HEK293 (cell line): ENCODE results near the gene SLC25A19.

Experiments used
- BCL11A ChIP-seq: fragments of 450-650 bp; formaldehyde crosslinking; IDR thresholded peaks from 2 replicates; pipeline ENCODE4 v1.5.1; 2016; ENCODE audit warnings: low read depth, missing biosample characterization, missing genetic modification characterization
- IKZF3 ChIP-seq: fragments of 450-650 bp; IDR thresholded peaks from 2 replicates; pipeline ENCODE4 v1.5.0; 2018; ENCODE audit warnings: missing biosample characterization, mild to moderate bottlenecking, missing genetic modification characterization, moderate library complexity
- SALL2 ChIP-seq: fragments of 450-650 bp; formaldehyde crosslinking; IDR thresholded peaks from 2 replicates; pipeline ENCODE4 v1.5.0; 2017; ENCODE audit warnings: missing biosample characterization, mild to moderate bottlenecking, missing genetic modification characterization, borderline replicate concordance
- WT1 ChIP-seq: fragments of 450-650 bp; formaldehyde crosslinking; IDR thresholded peaks from 2 replicates; pipeline ENCODE4 v1.5.1; 2016; ENCODE audit warnings: missing biosample characterization, missing genetic modification characterization
- ZBTB1 ChIP-seq: fragments of 450-650 bp; formaldehyde crosslinking; IDR thresholded peaks from 2 replicates; pipeline ENCODE4 v1.5.1; 2016; ENCODE audit warnings: missing biosample characterization, missing genetic modification characterization
- ZBTB20 ChIP-seq: fragments of 450-650 bp; formaldehyde crosslinking; IDR thresholded peaks from 2 replicates; pipeline ENCODE4 v1.5.1; 2016; ENCODE audit warnings: missing biosample characterization, missing genetic modification characterization
- ZEB2 ChIP-seq: fragments of 450-650 bp; formaldehyde crosslinking; IDR thresholded peaks from 2 replicates; pipeline ENCODE4 v1.5.1; 2016; ENCODE audit warnings: missing biosample characterization, missing genetic modification characterization
- ZNF155 ChIP-seq: fragments of 450-650 bp; formaldehyde crosslinking; IDR thresholded peaks from 2 replicates; pipeline ENCODE4 v1.5.1; 2016; ENCODE audit warnings: missing biosample characterization, missing genetic modification characterization
- ZNF266 ChIP-seq: fragments of 450-650 bp; formaldehyde crosslinking; IDR thresholded peaks from 2 replicates; pipeline ENCODE4 v1.5.1; 2016; ENCODE audit warnings: missing biosample characterization, missing genetic modification characterization, low read depth
- ZNF335 ChIP-seq: fragments of 450-650 bp; formaldehyde crosslinking; conservative IDR thresholded peaks from 2 replicates; pipeline ENCODE4 v1.5.1; 2016; ENCODE audit warnings: missing biosample characterization, missing genetic modification characterization
- ZNF354C ChIP-seq: fragments of 450-650 bp; formaldehyde crosslinking; IDR thresholded peaks from 2 replicates; pipeline ENCODE4 v1.5.1; 2016; ENCODE audit warnings: missing biosample characterization, missing genetic modification characterization, low read depth, borderline replicate concordance
- ZNF37A ChIP-seq: fragments of 450-650 bp; IDR thresholded peaks from 2 replicates; pipeline ENCODE4 v1.5.1; 2018; ENCODE audit warnings: missing biosample characterization, missing genetic modification characterization
- ZNF423 ChIP-seq: fragments of 450-650 bp; formaldehyde crosslinking; IDR thresholded peaks from 2 replicates; pipeline ENCODE4 v1.5.1; 2016; ENCODE audit warnings: missing biosample characterization, missing genetic modification characterization
- ZNF48 ChIP-seq: fragments of 450-650 bp; formaldehyde crosslinking; IDR thresholded peaks from 2 replicates; pipeline ENCODE4 v1.5.1; 2016; ENCODE audit warnings: missing biosample characterization, missing genetic modification characterization
- ZNF501 ChIP-seq: fragments of 450-650 bp; formaldehyde crosslinking; IDR thresholded peaks from 2 replicates; pipeline ENCODE4 v1.5.1; 2016; ENCODE audit warnings: missing biosample characterization, missing genetic modification characterization
- ZNF548 ChIP-seq: fragments of 450-650 bp; formaldehyde crosslinking; IDR thresholded peaks from 2 replicates; pipeline ENCODE4 v1.5.1; 2016; ENCODE audit warnings: missing biosample characterization, missing genetic modification characterization
- ZNF571 ChIP-seq: fragments of 450-650 bp; formaldehyde crosslinking; IDR thresholded peaks from 2 replicates; pipeline ENCODE4 v1.5.0; 2017; ENCODE audit warnings: missing biosample characterization, missing genetic modification characterization
- ZNF629 ChIP-seq: fragments of 450-650 bp; formaldehyde crosslinking; IDR thresholded peaks from 2 replicates; pipeline ENCODE4 v1.5.1; 2017; ENCODE audit warnings: missing biosample characterization, missing genetic modification characterization
- ZNF830 ChIP-seq: fragments of 450-650 bp; IDR thresholded peaks from 2 replicates; pipeline ENCODE4 v1.5.0; 2018; ENCODE audit warnings: missing biosample characterization, missing genetic modification characterization, low read depth, mild to moderate bottlenecking, moderate library complexity
- TF ChIP-seq, protein P1 (sequence below): fragments of 450-650 bp; formaldehyde crosslinking; IDR thresholded peaks from 2 replicates; pipeline ENCODE4 v1.5.1; 2016; ENCODE audit warnings: missing biosample characterization, missing genetic modification characterization
- TF ChIP-seq, protein P2 (sequence below): fragments of 450-650 bp; formaldehyde crosslinking; IDR thresholded peaks from 2 replicates; pipeline ENCODE4 v1.5.1; 2017; ENCODE audit warnings: missing biosample characterization, missing genetic modification characterization
- TF ChIP-seq, protein P3 (sequence below): sonication (generic); formaldehyde crosslinking; IDR thresholded peaks from 2 replicates; pipeline ENCODE4 v1.8.1; 2022; ENCODE audit warnings: mild to moderate bottlenecking, moderate library complexity, missing genetic modification reagents
- TF ChIP-seq, protein P4 (sequence below): fragments of 450-650 bp; formaldehyde crosslinking; IDR thresholded peaks from 2 replicates; pipeline ENCODE4 v1.5.1; 2016; ENCODE audit warnings: missing biosample characterization, missing genetic modification characterization, borderline replicate concordance
- TF ChIP-seq, protein P5 (sequence below): IDR thresholded peaks from 2 replicates; pipeline ENCODE4 v1.6.1; 2011; ENCODE audit warnings: mild to moderate bottlenecking, low read depth, low read length, borderline replicate concordance
- TF ChIP-seq, protein P6 (sequence below): fragments of 450-650 bp; formaldehyde crosslinking; IDR thresholded peaks from 2 replicates; pipeline ENCODE4 v1.5.1; 2016; ENCODE audit warnings: missing biosample characterization, missing genetic modification characterization

The SLC25A19 gene

DNA sequence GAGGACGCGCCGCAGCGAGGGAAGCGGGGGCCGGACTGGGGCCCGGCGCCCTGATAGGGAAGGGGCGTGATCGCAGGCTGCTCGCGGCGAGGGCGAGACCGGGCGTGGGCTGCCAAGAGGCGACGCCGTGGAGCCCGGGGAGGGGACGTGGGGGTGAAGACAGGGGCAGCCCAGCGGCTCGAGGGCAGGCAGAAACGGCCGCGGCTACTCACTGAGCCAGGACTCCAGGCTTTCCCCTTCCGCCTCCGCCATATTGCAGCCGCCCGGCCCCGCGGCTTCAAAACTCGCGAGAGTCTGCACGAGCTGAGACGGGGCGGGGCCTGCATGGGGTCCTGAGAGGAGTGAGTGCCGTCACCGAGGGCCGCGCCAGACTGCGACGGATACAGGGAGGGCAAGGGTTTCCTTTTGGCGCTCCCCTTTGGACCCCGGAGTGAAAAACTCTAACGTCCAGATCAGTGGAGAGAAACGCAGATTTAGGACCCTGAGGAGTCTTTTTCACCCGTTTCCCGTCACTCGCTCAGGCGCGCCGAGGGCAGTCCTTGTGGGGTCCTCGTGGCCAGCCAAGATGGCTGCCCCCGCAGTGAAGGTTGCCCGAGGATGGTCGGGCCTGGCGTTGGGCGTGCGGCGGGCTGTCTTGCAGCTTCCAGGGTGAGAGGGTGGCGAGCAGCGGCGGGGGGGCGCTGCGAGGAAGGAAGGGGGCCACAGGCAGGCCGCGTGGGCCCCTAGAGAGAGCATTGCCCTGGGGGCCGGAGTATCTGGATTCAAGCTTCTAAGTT is 27.7 kb downstream of the SLC25A19 start, which contains the start of the genes GGA3 and MRPS7 (continued):
- TF ChIP-seq, protein P1, sequence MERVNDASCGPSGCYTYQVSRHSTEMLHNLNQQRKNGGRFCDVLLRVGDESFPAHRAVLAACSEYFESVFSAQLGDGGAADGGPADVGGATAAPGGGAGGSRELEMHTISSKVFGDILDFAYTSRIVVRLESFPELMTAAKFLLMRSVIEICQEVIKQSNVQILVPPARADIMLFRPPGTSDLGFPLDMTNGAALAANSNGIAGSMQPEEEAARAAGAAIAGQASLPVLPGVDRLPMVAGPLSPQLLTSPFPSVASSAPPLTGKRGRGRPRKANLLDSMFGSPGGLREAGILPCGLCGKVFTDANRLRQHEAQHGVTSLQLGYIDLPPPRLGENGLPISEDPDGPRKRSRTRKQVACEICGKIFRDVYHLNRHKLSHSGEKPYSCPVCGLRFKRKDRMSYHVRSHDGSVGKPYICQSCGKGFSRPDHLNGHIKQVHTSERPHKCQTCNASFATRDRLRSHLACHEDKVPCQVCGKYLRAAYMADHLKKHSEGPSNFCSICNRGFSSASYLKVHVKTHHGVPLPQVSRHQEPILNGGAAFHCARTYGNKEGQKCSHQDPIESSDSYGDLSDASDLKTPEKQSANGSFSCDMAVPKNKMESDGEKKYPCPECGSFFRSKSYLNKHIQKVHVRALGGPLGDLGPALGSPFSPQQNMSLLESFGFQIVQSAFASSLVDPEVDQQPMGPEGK (tag by site-specific recombination), result peak; percentile 79
- TF ChIP-seq ZNF266 (tag by site-specific recombination) (no peak), WT1 (tag by site-specific recombination) (0 out of 2 replicates have a peak, but pooled peaks have one; percentile 42), ZBTB20 (tag by site-specific recombination) (peak; percentile 48; the same call in 1 of the 2 replicates), ZNF423 (tag by site-specific recombination) (no peak), ZNF501 (tag by site-specific recombination) (peak; percentile 65), ZNF629 (peak; percentile 85), ZNF155 (tag by site-specific recombination) (no peak), ZNF571 (tag by site-specific recombination) (no peak), ZNF335 (tag by site-specific recombination) (peak; percentile 100), ZNF354C (tag by site-specific recombination) (no peak), ZBTB1 (tag by site-specific recombination) (no peak), BCL11A (tag by site-specific recombination) (no peak), SALL2 (tag by site-specific recombination) (0 out of 2 replicates have a peak, but pooled peaks have one; percentile 64), ZNF830 (tag by site-specific recombination) (no peak), ZNF48 (tag by site-specific recombination) (no peak), ZNF37A (tag by site-specific recombination) (no peak), IKZF3 (tag by site-specific recombination) (no peak), ZEB2 (peak; percentile 90), ZNF548 (no peak)
- TF ChIP-seq, protein P2, sequence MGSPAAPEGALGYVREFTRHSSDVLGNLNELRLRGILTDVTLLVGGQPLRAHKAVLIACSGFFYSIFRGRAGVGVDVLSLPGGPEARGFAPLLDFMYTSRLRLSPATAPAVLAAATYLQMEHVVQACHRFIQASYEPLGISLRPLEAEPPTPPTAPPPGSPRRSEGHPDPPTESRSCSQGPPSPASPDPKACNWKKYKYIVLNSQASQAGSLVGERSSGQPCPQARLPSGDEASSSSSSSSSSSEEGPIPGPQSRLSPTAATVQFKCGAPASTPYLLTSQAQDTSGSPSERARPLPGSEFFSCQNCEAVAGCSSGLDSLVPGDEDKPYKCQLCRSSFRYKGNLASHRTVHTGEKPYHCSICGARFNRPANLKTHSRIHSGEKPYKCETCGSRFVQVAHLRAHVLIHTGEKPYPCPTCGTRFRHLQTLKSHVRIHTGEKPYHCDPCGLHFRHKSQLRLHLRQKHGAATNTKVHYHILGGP (tag by site-specific recombination), result no peak
- TF ChIP-seq, protein P3, sequence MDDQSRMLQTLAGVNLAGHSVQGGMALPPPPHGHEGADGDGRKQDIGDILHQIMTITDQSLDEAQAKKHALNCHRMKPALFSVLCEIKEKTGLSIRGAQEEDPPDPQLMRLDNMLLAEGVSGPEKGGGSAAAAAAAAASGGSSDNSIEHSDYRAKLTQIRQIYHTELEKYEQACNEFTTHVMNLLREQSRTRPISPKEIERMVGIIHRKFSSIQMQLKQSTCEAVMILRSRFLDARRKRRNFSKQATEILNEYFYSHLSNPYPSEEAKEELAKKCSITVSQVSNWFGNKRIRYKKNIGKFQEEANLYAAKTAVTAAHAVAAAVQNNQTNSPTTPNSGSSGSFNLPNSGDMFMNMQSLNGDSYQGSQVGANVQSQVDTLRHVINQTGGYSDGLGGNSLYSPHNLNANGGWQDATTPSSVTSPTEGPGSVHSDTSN (CRISPR knock-in tag), result 0 out of 2 replicates have a peak, but pooled peaks have one; percentile 39
- TF ChIP-seq, protein P4, sequence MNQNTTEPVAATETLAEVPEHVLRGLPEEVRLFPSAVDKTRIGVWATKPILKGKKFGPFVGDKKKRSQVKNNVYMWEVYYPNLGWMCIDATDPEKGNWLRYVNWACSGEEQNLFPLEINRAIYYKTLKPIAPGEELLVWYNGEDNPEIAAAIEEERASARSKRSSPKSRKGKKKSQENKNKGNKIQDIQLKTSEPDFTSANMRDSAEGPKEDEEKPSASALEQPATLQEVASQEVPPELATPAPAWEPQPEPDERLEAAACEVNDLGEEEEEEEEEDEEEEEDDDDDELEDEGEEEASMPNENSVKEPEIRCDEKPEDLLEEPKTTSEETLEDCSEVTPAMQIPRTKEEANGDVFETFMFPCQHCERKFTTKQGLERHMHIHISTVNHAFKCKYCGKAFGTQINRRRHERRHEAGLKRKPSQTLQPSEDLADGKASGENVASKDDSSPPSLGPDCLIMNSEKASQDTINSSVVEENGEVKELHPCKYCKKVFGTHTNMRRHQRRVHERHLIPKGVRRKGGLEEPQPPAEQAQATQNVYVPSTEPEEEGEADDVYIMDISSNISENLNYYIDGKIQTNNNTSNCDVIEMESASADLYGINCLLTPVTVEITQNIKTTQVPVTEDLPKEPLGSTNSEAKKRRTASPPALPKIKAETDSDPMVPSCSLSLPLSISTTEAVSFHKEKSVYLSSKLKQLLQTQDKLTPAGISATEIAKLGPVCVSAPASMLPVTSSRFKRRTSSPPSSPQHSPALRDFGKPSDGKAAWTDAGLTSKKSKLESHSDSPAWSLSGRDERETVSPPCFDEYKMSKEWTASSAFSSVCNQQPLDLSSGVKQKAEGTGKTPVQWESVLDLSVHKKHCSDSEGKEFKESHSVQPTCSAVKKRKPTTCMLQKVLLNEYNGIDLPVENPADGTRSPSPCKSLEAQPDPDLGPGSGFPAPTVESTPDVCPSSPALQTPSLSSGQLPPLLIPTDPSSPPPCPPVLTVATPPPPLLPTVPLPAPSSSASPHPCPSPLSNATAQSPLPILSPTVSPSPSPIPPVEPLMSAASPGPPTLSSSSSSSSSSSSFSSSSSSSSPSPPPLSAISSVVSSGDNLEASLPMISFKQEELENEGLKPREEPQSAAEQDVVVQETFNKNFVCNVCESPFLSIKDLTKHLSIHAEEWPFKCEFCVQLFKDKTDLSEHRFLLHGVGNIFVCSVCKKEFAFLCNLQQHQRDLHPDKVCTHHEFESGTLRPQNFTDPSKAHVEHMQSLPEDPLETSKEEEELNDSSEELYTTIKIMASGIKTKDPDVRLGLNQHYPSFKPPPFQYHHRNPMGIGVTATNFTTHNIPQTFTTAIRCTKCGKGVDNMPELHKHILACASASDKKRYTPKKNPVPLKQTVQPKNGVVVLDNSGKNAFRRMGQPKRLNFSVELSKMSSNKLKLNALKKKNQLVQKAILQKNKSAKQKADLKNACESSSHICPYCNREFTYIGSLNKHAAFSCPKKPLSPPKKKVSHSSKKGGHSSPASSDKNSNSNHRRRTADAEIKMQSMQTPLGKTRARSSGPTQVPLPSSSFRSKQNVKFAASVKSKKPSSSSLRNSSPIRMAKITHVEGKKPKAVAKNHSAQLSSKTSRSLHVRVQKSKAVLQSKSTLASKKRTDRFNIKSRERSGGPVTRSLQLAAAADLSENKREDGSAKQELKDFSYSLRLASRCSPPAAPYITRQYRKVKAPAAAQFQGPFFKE (tag by site-specific recombination), result no peak
- TF ChIP-seq, protein P5, sequence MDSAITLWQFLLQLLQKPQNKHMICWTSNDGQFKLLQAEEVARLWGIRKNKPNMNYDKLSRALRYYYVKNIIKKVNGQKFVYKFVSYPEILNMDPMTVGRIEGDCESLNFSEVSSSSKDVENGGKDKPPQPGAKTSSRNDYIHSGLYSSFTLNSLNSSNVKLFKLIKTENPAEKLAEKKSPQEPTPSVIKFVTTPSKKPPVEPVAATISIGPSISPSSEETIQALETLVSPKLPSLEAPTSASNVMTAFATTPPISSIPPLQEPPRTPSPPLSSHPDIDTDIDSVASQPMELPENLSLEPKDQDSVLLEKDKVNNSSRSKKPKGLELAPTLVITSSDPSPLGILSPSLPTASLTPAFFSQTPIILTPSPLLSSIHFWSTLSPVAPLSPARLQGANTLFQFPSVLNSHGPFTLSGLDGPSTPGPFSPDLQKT, result no peak
- TF ChIP-seq, protein P6, sequence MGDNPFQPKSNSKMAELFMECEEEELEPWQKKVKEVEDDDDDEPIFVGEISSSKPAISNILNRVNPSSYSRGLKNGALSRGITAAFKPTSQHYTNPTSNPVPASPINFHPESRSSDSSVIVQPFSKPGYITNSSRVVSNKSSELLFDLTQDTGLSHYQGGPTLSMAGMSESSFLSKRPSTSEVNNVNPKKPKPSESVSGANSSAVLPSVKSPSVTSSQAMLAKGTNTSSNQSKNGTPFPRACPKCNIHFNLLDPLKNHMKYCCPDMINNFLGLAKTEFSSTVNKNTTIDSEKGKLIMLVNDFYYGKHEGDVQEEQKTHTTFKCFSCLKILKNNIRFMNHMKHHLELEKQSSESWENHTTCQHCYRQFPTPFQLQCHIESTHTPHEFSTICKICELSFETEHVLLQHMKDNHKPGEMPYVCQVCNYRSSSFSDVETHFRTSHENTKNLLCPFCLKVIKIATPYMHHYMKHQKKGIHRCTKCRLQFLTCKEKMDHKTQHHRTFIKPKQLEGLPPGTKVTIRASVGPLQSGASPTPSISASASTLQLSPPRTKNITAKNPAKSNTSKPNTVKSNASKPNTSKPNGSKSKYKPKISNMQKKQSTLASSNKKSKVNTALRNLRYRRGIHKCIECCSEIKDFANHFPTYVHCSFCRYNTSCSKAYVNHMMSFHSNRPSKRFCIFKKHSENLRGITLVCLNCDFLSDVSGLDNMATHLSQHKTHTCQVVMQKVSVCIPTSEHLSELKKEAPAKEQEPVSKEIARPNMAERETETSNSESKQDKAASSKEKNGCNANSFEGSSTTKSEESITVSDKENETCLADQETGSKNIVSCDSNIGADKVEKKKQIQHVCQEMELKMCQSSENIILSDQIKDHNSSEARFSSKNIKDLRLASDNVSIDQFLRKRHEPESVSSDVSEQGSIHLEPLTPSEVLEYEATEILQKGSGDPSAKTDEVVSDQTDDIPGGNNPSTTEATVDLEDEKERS (tag by site-specific recombination), result no peak
